Natural killer cell (primary cell): Measurements from ENCODE around the gene RNASEL. TPM values are rescaled to one million over a fixed set of nuclear protein-coding genes. Genes with fewer than 3 reads are reported as not detected.

Experiments
- ATAC-seq, 3 donors: fragments of 150-1000 bp in 2 of 3; fragments of 200-7000 bp in 1 of 3; cut with Tn5 transposase; 1 replicate in 1 of 3; 2 replicates in 2 of 3; pipeline ENCODE4 v1.10.0; 2021; ENCODE audit warnings: mild to moderate bottlenecking in 2 of 3, moderate library complexity in 2 of 3
- DNase-seq, 2 donors: peaks; one replicate each; pipeline versions ENCODE4 v3.0.0 to v3.0.0-alpha.2; 2013 to 2021; ENCODE audit warnings: mixed read lengths in 1 of 2
- H3K27ac ChIP-seq: one replicate; pipeline ENCODE4 v1.5.1; 2013; ENCODE audit warnings: mild to moderate bottlenecking, low read length
- H3K27me3 ChIP-seq: one replicate; pipeline ENCODE4 v1.6.1; 2013; ENCODE audit warnings: low read length; ENCODE audit not compliant: control insufficient read depth, insufficient read depth
- H3K36me3 ChIP-seq: one replicate; pipeline ENCODE4 v1.6.1; 2013; ENCODE audit warnings: low read length; ENCODE audit not compliant: control insufficient read depth, insufficient read depth
- H3K4me1 ChIP-seq: one replicate; pipeline ENCODE4 v1.6.1; 2013; ENCODE audit warnings: low read length; ENCODE audit not compliant: control insufficient read depth, insufficient read depth
- H3K4me3 ChIP-seq: one replicate; pipeline ENCODE4 v1.5.1; 2013; ENCODE audit warnings: low read length
- H3K9me3 ChIP-seq: one replicate; pipeline ENCODE4 v1.6.1; 2013; ENCODE audit warnings: low read length; ENCODE audit not compliant: control insufficient read depth, insufficient read depth
- H3K27ac Mint-ChIP-seq, 2 donors: one replicate each; pipeline ENCODE4 v1.8.0; 2022; ENCODE audit warnings: mild to moderate bottlenecking in 2 of 2, mixed read lengths in 2 of 2, moderate library complexity in 1 of 2
- H3K27me3 Mint-ChIP-seq, 2 donors: one replicate each; pipeline ENCODE4 v1.8.0; 2022; ENCODE audit warnings: low read depth in 2 of 2, mixed read lengths in 2 of 2
- H3K36me3 Mint-ChIP-seq: one replicate; pipeline ENCODE4 v1.8.0; 2022; ENCODE audit warnings: mixed read lengths
- H3K4me1 Mint-ChIP-seq, 2 donors: one replicate each; pipeline ENCODE4 v1.8.0; 2022; ENCODE audit warnings: mixed read lengths in 2 of 2
- H3K4me3 Mint-ChIP-seq: one replicate; pipeline ENCODE4 v1.8.0; 2022; ENCODE audit warnings: mild to moderate bottlenecking, moderate library complexity, mixed read lengths
- H3K9me3 Mint-ChIP-seq, 2 donors: one replicate each; pipeline ENCODE4 v1.8.0; 2022; ENCODE audit warnings: mixed read lengths in 2 of 2
- WGBS: methylation state at CpG from one replicate; pipeline ENCODE4 v1.1.7; 2013; ENCODE audit warnings: missing lambda C conversion rate; ENCODE audit not compliant: insufficient coverage; 5-methylcytosine and 5-hydroxymethylcytosine counted together
- intact Hi-C: fragments of 100-400 bp; cut with micrococcal nuclease; formaldehyde crosslinking; loops from one replicate; pipeline ENCODE4 v1.14.2; 2022
- total RNA-seq, 4 donors: library from RNA; stranded (reverse); fragments of 120-200 nt in 1 of 4; gene quantifications; one replicate each; pipeline versions ENCODE4 v1.2.3 to v1.2.4, GENCODE V29; 2013 to 2022
- TF ChIP-seq, protein P1 (sequence below): fragments of 200-600 bp; IDR thresholded peaks from one replicate; pipeline ENCODE4 v1.8.0; 2022; ENCODE audit warnings: antibody characterized with exemption

Gene RNASEL
- total RNA-seq, 3 donors from 2014 or later (not counting 1 experiment from before 2014, with no cell fraction given): 3.3 to 5.8 (median 4.8) TPM

GRCh38 chr1:182625024-182625423 is 36.0 kb upstream of the RNASEL start:
- no CpG with 5 or more reads among the region's 3 CpGs for WGBS
- peaks cover 8% of the 10 kb centered on the region for H3K27me3 ChIP-seq
- peaks cover 20 to 22% of the 10 kb centered on the region in 2 donors for H3K4me1 Mint-ChIP-seq
- H3K9me3 ChIP-seq: peaks cover 4% of the 10 kb centered on the region
- H3K9me3 Mint-ChIP-seq: peaks cover 2 to 3% of the 10 kb centered on the region in 2 donors
- no peaks in the 10 kb centered on the region for H3K36me3 ChIP-seq
- no peak overlapping the region for H3K27ac ChIP-seq
- H3K4me1 ChIP-seq: peaks cover 11% of the 10 kb centered on the region
- H3K4me3 ChIP-seq: no peak overlapping the region
- H3K27me3 Mint-ChIP-seq: peaks cover 37 to 58% of the 10 kb centered on the region in 2 donors
- DNase-seq (no peak), ATAC-seq (no peak)
- H3K36me3 Mint-ChIP-seq: peaks cover 10% of the 10 kb centered on the region
- intact Hi-C loops: no loop called here
- no peak overlapping the region for H3K27ac Mint-ChIP-seq
- no peak overlapping the region for H3K4me3 Mint-ChIP-seq
- TF ChIP-seq, protein P1, sequence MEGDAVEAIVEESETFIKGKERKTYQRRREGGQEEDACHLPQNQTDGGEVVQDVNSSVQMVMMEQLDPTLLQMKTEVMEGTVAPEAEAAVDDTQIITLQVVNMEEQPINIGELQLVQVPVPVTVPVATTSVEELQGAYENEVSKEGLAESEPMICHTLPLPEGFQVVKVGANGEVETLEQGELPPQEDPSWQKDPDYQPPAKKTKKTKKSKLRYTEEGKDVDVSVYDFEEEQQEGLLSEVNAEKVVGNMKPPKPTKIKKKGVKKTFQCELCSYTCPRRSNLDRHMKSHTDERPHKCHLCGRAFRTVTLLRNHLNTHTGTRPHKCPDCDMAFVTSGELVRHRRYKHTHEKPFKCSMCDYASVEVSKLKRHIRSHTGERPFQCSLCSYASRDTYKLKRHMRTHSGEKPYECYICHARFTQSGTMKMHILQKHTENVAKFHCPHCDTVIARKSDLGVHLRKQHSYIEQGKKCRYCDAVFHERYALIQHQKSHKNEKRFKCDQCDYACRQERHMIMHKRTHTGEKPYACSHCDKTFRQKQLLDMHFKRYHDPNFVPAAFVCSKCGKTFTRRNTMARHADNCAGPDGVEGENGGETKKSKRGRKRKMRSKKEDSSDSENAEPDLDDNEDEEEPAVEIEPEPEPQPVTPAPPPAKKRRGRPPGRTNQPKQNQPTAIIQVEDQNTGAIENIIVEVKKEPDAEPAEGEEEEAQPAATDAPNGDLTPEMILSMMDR: no peak

- Mint-ChIP-seq H3K27ac (no peak overlapping the region), H3K9me3 (peaks cover 2 to 3% of the 10 kb centered on the region in 2 donors), H3K27me3 (peaks cover 37 to 60% of the 10 kb centered on the region in 2 donors), H3K36me3 (peaks cover 10% of the 10 kb centered on the region), H3K4me3 (no peak overlapping the region), H3K4me1 (peaks cover 15 to 18% of the 10 kb centered on the region in 2 donors)
- TF ChIP-seq, protein P1: no peak
- ATAC-seq (no peak), DNase-seq (peak in 1 of 2 donors; percentile 23)
- intact Hi-C loops: no loop called here
- no peak overlapping the region for H3K27ac ChIP-seq
- no peak overlapping the region for H3K4me3 ChIP-seq
- H3K36me3 ChIP-seq: no peaks in the 10 kb centered on the region
- H3K4me1 ChIP-seq: peaks cover 6% of the 10 kb centered on the region
- peaks cover 4% of the 10 kb centered on the region for H3K9me3 ChIP-seq
- peaks cover 8% of the 10 kb centered on the region for H3K27me3 ChIP-seq
- 32% methylated on average over 1 of the region's 1 CpG for WGBS
Measured at GRCh38 chr1:182624577-182624976, 35.5 kb upstream of the RNASEL start.

GRCh38 chr1:182622901-182623528 is 34.0 kb upstream of the RNASEL start:
- Mint-ChIP-seq H3K27ac (no peak overlapping the region), H3K9me3 (peaks cover 2 to 3% of the 10 kb centered on the region in 2 donors), H3K4me3 (no peak overlapping the region), H3K4me1 (peaks cover 5 to 9% of the 10 kb centered on the region in 2 donors), H3K27me3 (peaks cover 39 to 60% of the 10 kb centered on the region in 2 donors), H3K36me3 (peaks cover 10% of the 10 kb centered on the region)
- TF ChIP-seq, protein P1: no peak
- WGBS: 73% methylated on average over 6 of the region's 6 CpGs
- H3K36me3 ChIP-seq: no peaks in the 10 kb centered on the region
- H3K9me3 ChIP-seq: peaks cover 4% of the 10 kb centered on the region
- no peak for ATAC-seq
- no peak overlapping the region for H3K4me3 ChIP-seq
- peaks cover 13% of the 10 kb centered on the region for H3K27me3 ChIP-seq
- intact Hi-C loops: no loop called here
- no peak overlapping the region for H3K27ac ChIP-seq
- H3K4me1 ChIP-seq: no peaks in the 10 kb centered on the region
- no peak for DNase-seq
